Pancreas (tissue), 10 donors: ENCODE measurements around the gene GLIPR2. TPM values are rescaled to one million over a fixed set of nuclear protein-coding genes. Genes with fewer than 3 reads are reported as not detected.

Experiments
- ATAC-seq, 4 donors: fragments of 200-7000 bp; cut with Tn5 transposase; one replicate each; pipeline versions ENCODE4 v1.8.0 to v1.9.1; 2020; ENCODE audit warnings: mild to moderate bottlenecking in 4 of 4, moderate library complexity in 4 of 4
- DNase-seq, 6 donors: peaks; one replicate each; pipeline ENCODE4 v3.0.0-alpha.2; 2020
- FAIRE-seq: peaks from 2 replicates; lab custom pipeline; 2012; peaks lifted over from hg19 to GRCh38; lab: Jason Lieb, UNC
- H3K27ac ChIP-seq, 4 donors: fragments of 200-600 bp; sonication (generic); 1 replicate in 3 of 4; 2 replicates in 1 of 4; pipeline versions ENCODE4 v1.5.0 to v1.8.0; 2020
- H3K27me3 ChIP-seq, 4 donors: fragments of 200-600 bp; one replicate each; pipeline ENCODE4 v1.8.0; 2021
- H3K36me3 ChIP-seq, 3 donors: fragments of 200-600 bp; sonication (generic) in 1 of 3; one replicate each; pipeline versions ENCODE4 v1.5.0 to v1.8.0; 2020 to 2021
- H3K4me1 ChIP-seq, 3 donors: fragments of 200-600 bp; one replicate each; pipeline ENCODE4 v1.8.0; 2021
- H3K4me3 ChIP-seq, 4 donors: fragments of 200-600 bp; sonication (generic) in 2 of 4; one replicate each; pipeline versions ENCODE4 v1.5.0 to v1.8.0; 2020 to 2021
- H3K9me3 ChIP-seq, 4 donors: fragments of 200-600 bp; one replicate each; pipeline ENCODE4 v1.8.0; 2021
- WGBS, 2 donors: extraction: QIAGEN DNeasy Blood & Tissue Kit; methylation state at CpG; one replicate each; pipeline ENCODE4 v1.1.7; 2013; 5-methylcytosine and 5-hydroxymethylcytosine counted together
- intact Hi-C, 3 donors: fragments of 100-400 bp; cut with DNase I; formaldehyde crosslinking; loops; one replicate each; pipeline versions ENCODE4 v1.11.1 to v1.14.2; 2022
- polyA plus RNA-seq, 2 donors: library from polyadenylated mRNA; stranded (reverse); fragments of 200-250 nt; gene quantifications; one replicate each; pipeline ENCODE4 v1.2.3, GENCODE V29; 2013
- total RNA-seq, 6 donors: library from RNA; stranded (reverse); fragmentation: NEBNext Ultra II Directional in 4 of 6; extraction: Animal tissue kit (Norgen Biotek cat#: 25700) in 4 of 6; gene quantifications; one replicate each; pipeline versions ENCODE4 v1.2.1 to v1.2.4, GENCODE V29; 2021 to 2023
- TF ChIP-seq, protein P1 (sequence below), 4 donors: fragments of 200-600 bp; sonication (generic) in 3 of 4; IDR thresholded peaks; one replicate each; pipeline versions ENCODE4 v1.5.0 to v1.8.0; 2021; ENCODE audit warnings: antibody characterized with exemption in 4 of 4
- donor health status: healthy with polysubstance abuse.
- donor health status: DM: no; HTN: no; CAD: no; lungs with moderate emphysema.
- donor health status: DM: no; HTN: no; CAD: no.
- donor health status: control.
- donor health status: control.
- donor health status: Bipolar disorder and iron deficiency.
- donor health status: DM: yes; HTN: yes; CAD: no.
- donor health status: DM: no; HTN: no; CAD: no.
- donor health status: DM: no; HTN: no; CAD: no.
- donor health status: DM: yes; HTN: yes; CAD: no.

The GLIPR2 gene
- total and polyA plus RNA-seq, 8 donors: 1.3 to 10.0 (median 4.5) TPM

GRCh38 chr9:36148311-36149051 is 11.9 kb downstream of the GLIPR2 start:
- no peak overlapping the region for H3K27ac ChIP-seq
- TF ChIP-seq, protein P1, sequence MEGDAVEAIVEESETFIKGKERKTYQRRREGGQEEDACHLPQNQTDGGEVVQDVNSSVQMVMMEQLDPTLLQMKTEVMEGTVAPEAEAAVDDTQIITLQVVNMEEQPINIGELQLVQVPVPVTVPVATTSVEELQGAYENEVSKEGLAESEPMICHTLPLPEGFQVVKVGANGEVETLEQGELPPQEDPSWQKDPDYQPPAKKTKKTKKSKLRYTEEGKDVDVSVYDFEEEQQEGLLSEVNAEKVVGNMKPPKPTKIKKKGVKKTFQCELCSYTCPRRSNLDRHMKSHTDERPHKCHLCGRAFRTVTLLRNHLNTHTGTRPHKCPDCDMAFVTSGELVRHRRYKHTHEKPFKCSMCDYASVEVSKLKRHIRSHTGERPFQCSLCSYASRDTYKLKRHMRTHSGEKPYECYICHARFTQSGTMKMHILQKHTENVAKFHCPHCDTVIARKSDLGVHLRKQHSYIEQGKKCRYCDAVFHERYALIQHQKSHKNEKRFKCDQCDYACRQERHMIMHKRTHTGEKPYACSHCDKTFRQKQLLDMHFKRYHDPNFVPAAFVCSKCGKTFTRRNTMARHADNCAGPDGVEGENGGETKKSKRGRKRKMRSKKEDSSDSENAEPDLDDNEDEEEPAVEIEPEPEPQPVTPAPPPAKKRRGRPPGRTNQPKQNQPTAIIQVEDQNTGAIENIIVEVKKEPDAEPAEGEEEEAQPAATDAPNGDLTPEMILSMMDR (IDR thresholded peaks at IDR 0.05): no peak
- FAIRE-seq (no peak), ATAC-seq (peak in 3 of 4 donors; percentile 73 to 82 (median 73)), DNase-seq (peak; percentile 40 to 86 (median 76))
- H3K27me3 ChIP-seq: no peaks in the 10 kb centered on the region
- H3K36me3 ChIP-seq: no peaks in the 10 kb centered on the region
- no peaks in the 10 kb centered on the region for H3K9me3 ChIP-seq
- intact Hi-C loops: no loop called here
- 58 to 68% methylated on average over 14 of the region's 14 CpGs for WGBS, 2 donors
- H3K4me3 ChIP-seq: no peak overlapping the region
- no peaks in the 10 kb centered on the region for H3K4me1 ChIP-seq

- TF ChIP-seq, protein P1 (IDR thresholded peaks at IDR 0.05): no peak
- H3K4me3 ChIP-seq: no peak overlapping the region
- intact Hi-C loops: no loop called here
- H3K4me1 ChIP-seq: no peaks in the 10 kb centered on the region
- no peak overlapping the region for H3K27ac ChIP-seq
- peak in 2 of 4 donors; percentile 16 to 40 for ATAC-seq
- no peak for FAIRE-seq
- H3K27me3 ChIP-seq: no peaks in the 10 kb centered on the region
- 66 to 85% methylated on average over 4 of the region's 4 CpGs for WGBS, 2 donors
- no peaks in the 10 kb centered on the region for H3K36me3 ChIP-seq
- no peak for DNase-seq
- no peaks in the 10 kb centered on the region for H3K9me3 ChIP-seq
These were observed 12.7 kb downstream of the GLIPR2 start for GRCh38 chr9:36149197-36149596.

DNA sequence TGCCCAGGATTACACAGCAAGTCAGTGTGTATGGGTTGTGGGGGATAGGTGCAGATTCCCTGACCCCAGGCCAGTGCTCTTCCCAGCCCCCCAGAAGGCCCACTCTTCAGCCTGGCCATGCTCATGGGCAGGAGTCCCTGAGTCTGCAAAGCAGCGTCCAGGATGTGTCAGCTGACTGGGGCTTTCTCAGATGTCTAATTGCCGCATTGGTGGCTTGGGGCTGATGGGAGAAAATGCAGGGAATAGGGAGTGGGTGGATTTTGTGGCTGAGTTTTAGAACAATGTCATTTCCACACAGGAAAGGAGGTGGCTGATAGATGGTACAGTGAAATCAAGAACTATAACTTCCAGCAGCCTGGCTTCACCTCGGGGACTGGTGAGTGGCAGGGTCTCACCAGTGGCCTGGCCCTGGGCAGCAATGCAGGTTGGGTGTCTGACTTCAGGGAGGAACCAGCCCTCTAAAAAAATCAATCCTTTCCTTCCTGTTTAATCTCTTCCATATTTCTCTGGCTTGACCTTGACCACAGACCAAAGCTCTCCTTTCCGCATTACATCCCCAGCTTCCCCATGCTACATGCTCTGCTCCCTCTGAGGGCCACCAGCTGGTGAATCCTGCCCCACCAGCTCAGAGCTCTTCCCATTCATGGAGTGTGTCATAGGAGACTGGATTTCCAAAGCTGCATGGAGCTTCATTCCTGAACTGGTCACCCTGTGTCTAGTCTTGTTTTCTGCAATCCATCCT is 14.2 kb downstream of the GLIPR2 start:
- no peaks in the 10 kb centered on the region for H3K27me3 ChIP-seq
- 44 to 59% methylated on average over 4 of the region's 4 CpGs for WGBS, 2 donors
- no peak for DNase-seq
- no peak for FAIRE-seq
- no peaks in the 10 kb centered on the region for H3K36me3 ChIP-seq
- H3K4me1 ChIP-seq: no peaks in the 10 kb centered on the region
- H3K27ac ChIP-seq: peak overlapping the region in 1 of 4 donors; percentile 50
- TF ChIP-seq, protein P1 (IDR thresholded peaks at IDR 0.05): no peak
- no peak overlapping the region for H3K4me3 ChIP-seq
- no peaks in the 10 kb centered on the region for H3K9me3 ChIP-seq
- ATAC-seq: peak in 1 of 4 donors; percentile 30
- intact Hi-C loops: no loop called here

GRCh38 chr9:36151316-36152210 is 15.0 kb downstream of the GLIPR2 start:
- DNase-seq (peak in 1 of 6 donors; percentile 57), FAIRE-seq (no peak), ATAC-seq (peak in 3 of 4 donors; percentile 39 to 57 (median 47))
- 73 to 76% methylated on average over 14 of the region's 14 CpGs for WGBS, 2 donors
- intact Hi-C loops: no loop called here
- Histone ChIP-seq H3K27ac (peak overlapping the region in 2 of 4 donors; percentile 50 to 57), H3K4me1 (no peaks in the 10 kb centered on the region), H3K4me3 (no peak overlapping the region), H3K36me3 (no peaks in the 10 kb centered on the region), H3K27me3 (no peaks in the 10 kb centered on the region), H3K9me3 (no peaks in the 10 kb centered on the region)
- TF ChIP-seq, protein P1 (IDR thresholded peaks at IDR 0.05): no peak
